Immature natural killer cell (primary cell): ENCODE results near the gene PRXL2C. TPM values are rescaled to one million over a fixed set of nuclear protein-coding genes. Genes with fewer than 3 reads are reported as not detected.
"Not testable (repeated sequence)": the region's sequence is repeated elsewhere in the genome, so short reads cannot be mapped to it uniquely, and the experiment has no call there.

Experiments used
- DNase-seq, 3 donors: peaks; one replicate each; pipeline ENCODE4 v3.0.0; 2022; ENCODE audit warnings: mixed read lengths in 1 of 3
- H3K27ac Mint-ChIP-seq, 6 donors: one replicate each; pipeline ENCODE4 v1.8.0; 2020; ENCODE audit warnings: mixed read lengths in 6 of 6, mild to moderate bottlenecking in 5 of 6, inconsistent platforms in 4 of 6, moderate library complexity in 3 of 6
- H3K27me3 Mint-ChIP-seq, 3 donors: one replicate each; pipeline ENCODE4 v1.8.0; 2020 to 2021; ENCODE audit warnings: low read depth in 3 of 3, mild to moderate bottlenecking in 3 of 3, mixed read lengths in 3 of 3, moderate library complexity in 3 of 3, inconsistent platforms in 1 of 3
- H3K36me3 Mint-ChIP-seq, 3 donors: one replicate each; pipeline ENCODE4 v1.8.0; 2020; ENCODE audit warnings: mixed read lengths in 3 of 3, inconsistent platforms in 2 of 3, mild to moderate bottlenecking in 2 of 3
- H3K4me1 Mint-ChIP-seq, 2 donors: one replicate each; pipeline ENCODE4 v1.8.0; 2020; ENCODE audit warnings: inconsistent platforms in 2 of 2, mild to moderate bottlenecking in 2 of 2, mixed read lengths in 2 of 2, moderate library complexity in 1 of 2
- H3K4me3 Mint-ChIP-seq, 5 donors: one replicate each; pipeline ENCODE4 v1.8.0; 2020; ENCODE audit warnings: mild to moderate bottlenecking in 5 of 5, mixed read lengths in 5 of 5, inconsistent platforms in 3 of 5, moderate library complexity in 3 of 5
- H3K9me3 Mint-ChIP-seq, 6 donors: one replicate each; pipeline ENCODE4 v1.8.0; 2020; ENCODE audit warnings: mild to moderate bottlenecking in 6 of 6, mixed read lengths in 6 of 6, inconsistent platforms in 4 of 6, moderate library complexity in 3 of 6
- polyA plus RNA-seq, 3 donors: library from polyadenylated mRNA; unstranded; fragments of 300-500 nt; fragmentation: Illumina TruSeq; gene quantifications; one replicate each; pipeline ENCODE4 v1.2.3, GENCODE V29; 2021

PRXL2C gene
- 10 to 100 TPM in 2 of 3 donors, 1 to 10 TPM in 1; 6.3 to 13.2 (median 12.6) TPM for polyA plus RNA-seq

- DNase-seq: peak; percentile 77 to 81 (median 81)
- H3K4me3 Mint-ChIP-seq: peak within 1 kb of the TSS; percentile 93 to 97 (median 96)
- H3K4me1 Mint-ChIP-seq: peaks cover 18 to 29% of the 10 kb centered on the region in 2 donors
- H3K9me3 Mint-ChIP-seq: no peaks in the 10 kb centered on the region
- no peaks in the 10 kb centered on the region for H3K36me3 Mint-ChIP-seq
- peak within 1 kb of the TSS; percentile 91 to 99 (median 97) for H3K27ac Mint-ChIP-seq
- H3K27me3 Mint-ChIP-seq: peaks cover 12 to 16% (median 12%) of the 10 kb centered on the region in 3 donors
Measured at GRCh38 chr9:96655198-96655851, at the start of gene PRXL2C. PRXL2C (minus strand) TSS chr9:96655317; CDS start chr9:96655281, 36 bp downstream.

- DNase-seq, H3K4me3 Mint-ChIP-seq, H3K27ac Mint-ChIP-seq, H3K36me3 Mint-ChIP-seq, H3K4me1 Mint-ChIP-seq: not testable (repeated sequence)
- Mint-ChIP-seq H3K27me3 (peaks cover 4 to 16% (median 11%) of the 10 kb centered on the region in 3 donors), H3K9me3 (peaks cover 10 to 40% (median 23%) of the 10 kb centered on the region in 6 donors)
Measured at GRCh38 chr9:96700721-96701375, 45.7 kb upstream of the PRXL2C start.

- Mint-ChIP-seq H3K4me3 (no peak overlapping the region), H3K9me3 (peaks cover 0 to 5% (median 0%) of the 10 kb centered on the region in 6 donors), H3K27ac (no peak overlapping the region), H3K27me3 (peaks cover under 1 to 8% (median 4%) of the 10 kb centered on the region in 3 donors), H3K4me1 (peaks cover 13 to 17% of the 10 kb centered on the region in 2 donors), H3K36me3 (peaks cover 3 to 11% (median 3%) of the 10 kb centered on the region in 3 donors)
- no peak for DNase-seq
Measured at GRCh38 chr9:96691326-96691725, 36.2 kb upstream of the PRXL2C start.

- Mint-ChIP-seq H3K27me3 (peaks cover 0 to 8% (median 4%) of the 10 kb centered on the region in 3 donors), H3K4me1 (peaks cover 13 to 18% of the 10 kb centered on the region in 2 donors), H3K4me3 (peak overlapping the region in 2 of 5 donors; percentile 3 to 18), H3K36me3 (peaks cover 1 to 11% (median 3%) of the 10 kb centered on the region in 3 donors), H3K27ac (peak overlapping the region in 3 of 6 donors; percentile 8 to 74 (median 34)), H3K9me3 (peaks cover 0 to 2% (median 0%) of the 10 kb centered on the region in 6 donors)
- DNase-seq: no peak
Measured at GRCh38 chr9:96688745-96689464, 33.8 kb upstream of the PRXL2C start.

GRCh38 chr9:96688187-96688586, 33.1 kb upstream of the PRXL2C start:
- H3K9me3 Mint-ChIP-seq: peaks cover 0 to 2% (median 0%) of the 10 kb centered on the region in 6 donors
- H3K4me1 Mint-ChIP-seq: peaks cover 13 to 18% of the 10 kb centered on the region in 2 donors
- peak overlapping the region in 5 of 6 donors; percentile 4 to 76 (median 34) for H3K27ac Mint-ChIP-seq
- H3K36me3 Mint-ChIP-seq: peaks cover 0 to 9% (median under 1%) of the 10 kb centered on the region in 3 donors
- DNase-seq: no peak
- H3K27me3 Mint-ChIP-seq: peaks cover 0 to 6% (median 4%) of the 10 kb centered on the region in 3 donors
- peak overlapping the region; percentile 3 to 42 (median 13) for H3K4me3 Mint-ChIP-seq

GRCh38 chr9:96686638-96687335, 31.7 kb upstream of the PRXL2C start:
- peak overlapping the region; percentile 82 to 94 (median 89) for H3K27ac Mint-ChIP-seq
- peaks cover 0 to 4% (median 0%) of the 10 kb centered on the region in 3 donors for H3K36me3 Mint-ChIP-seq
- H3K4me1 Mint-ChIP-seq: peaks cover 13 to 18% of the 10 kb centered on the region in 2 donors
- H3K4me3 Mint-ChIP-seq: peak overlapping the region; percentile 86 to 94 (median 92)
- peaks cover 0 to 2% (median 0%) of the 10 kb centered on the region in 6 donors for H3K9me3 Mint-ChIP-seq
- DNase-seq: peak; percentile 85 to 88 (median 86)
- H3K27me3 Mint-ChIP-seq: peaks cover 0 to 5% (median 4%) of the 10 kb centered on the region in 3 donors

- peaks cover 0 to 6% (median 0%) of the 10 kb centered on the region in 3 donors for H3K27me3 Mint-ChIP-seq
- no peak overlapping the region for H3K27ac Mint-ChIP-seq
- no peak for DNase-seq
- no peaks in the 10 kb centered on the region for H3K9me3 Mint-ChIP-seq
- H3K4me1 Mint-ChIP-seq: no peaks in the 10 kb centered on the region
- H3K36me3 Mint-ChIP-seq: no peaks in the 10 kb centered on the region
- no peak overlapping the region for H3K4me3 Mint-ChIP-seq
Measured at GRCh38 chr9:96680812-96681499, 25.8 kb upstream of the PRXL2C start.

- DNase-seq: no peak
- Mint-ChIP-seq H3K27me3 (peaks cover 0 to 8% (median 6%) of the 10 kb centered on the region in 3 donors), H3K27ac (no peak overlapping the region), H3K9me3 (no peaks in the 10 kb centered on the region), H3K4me1 (no peaks in the 10 kb centered on the region), H3K36me3 (no peaks in the 10 kb centered on the region), H3K4me3 (no peak overlapping the region)
Measured at GRCh38 chr9:96674906-96675538, 19.9 kb upstream of the PRXL2C start.

- not testable (repeated sequence) for H3K36me3 Mint-ChIP-seq, H3K4me3 Mint-ChIP-seq, H3K4me1 Mint-ChIP-seq, H3K9me3 Mint-ChIP-seq, DNase-seq, H3K27me3 Mint-ChIP-seq, H3K27ac Mint-ChIP-seq
Measured at GRCh38 chr9:96673786-96674185, 18.7 kb upstream of the PRXL2C start.

GRCh38 chr9:96668868-96669534, 13.9 kb upstream of the PRXL2C start:
- no peaks in the 10 kb centered on the region for H3K9me3 Mint-ChIP-seq
- H3K4me1 Mint-ChIP-seq: no peaks in the 10 kb centered on the region
- no peaks in the 10 kb centered on the region for H3K36me3 Mint-ChIP-seq
- no peak overlapping the region for H3K4me3 Mint-ChIP-seq
- peaks cover 0 to 4% (median 2%) of the 10 kb centered on the region in 3 donors for H3K27me3 Mint-ChIP-seq
- DNase-seq: no peak
- no peak overlapping the region for H3K27ac Mint-ChIP-seq

GRCh38 chr9:96667363-96667728, 12.2 kb upstream of the PRXL2C start:
- Mint-ChIP-seq H3K4me3 (no peak overlapping the region), H3K27me3 (peaks cover 2 to 5% (median 3%) of the 10 kb centered on the region in 3 donors), H3K36me3 (no peaks in the 10 kb centered on the region), H3K27ac (no peak overlapping the region), H3K9me3 (no peaks in the 10 kb centered on the region), H3K4me1 (no peaks in the 10 kb centered on the region)
- DNase-seq: no peak
